SK-N-MC (cell line): ENCODE results near the gene SLC39A11.

ENCODE experiments used
- DNase-seq: peaks from one replicate; pipeline ENCODE4 v3.0.0-alpha.2; 2011; ENCODE audit warnings: low read depth, low spot score
- H3K27ac ChIP-seq: fragments of 200-600 bp; sonication (generic); 2 replicates; pipeline ENCODE4 v1.5.1; 2016; ENCODE audit warnings: mixed run types
- H3K36me3 ChIP-seq: fragments of 200-600 bp; sonication (generic); 2 replicates; pipeline ENCODE4 v1.6.1; 2017; ENCODE audit warnings: antibody characterized with exemption, low read length, mixed read lengths; ENCODE audit not compliant: insufficient read depth
- H3K4me3 ChIP-seq: fragments of 200-600 bp; sonication (generic); 2 replicates; pipeline ENCODE4 v1.5.1; 2016
- H3K9ac ChIP-seq: fragments of 200-600 bp; sonication (generic); 2 replicates; pipeline ENCODE4 v1.8.0; 2017; ENCODE audit warnings: mixed run types, mixed read lengths; ENCODE audit not compliant: insufficient read length
- H3K9me3 ChIP-seq: fragments of 200-600 bp; sonication (generic); 2 replicates; pipeline ENCODE4 v1.6.1; 2017; ENCODE audit warnings: low read depth, mild to moderate bottlenecking, antibody characterized with exemption, low read length, moderate library complexity, mixed read lengths
- EZH2 ChIP-seq: fragments of 200-600 bp; sonication (generic); IDR thresholded peaks from one replicate; pipeline ENCODE4 v1.6.1; 2017; ENCODE audit warnings: antibody characterized with exemption
- FOXP2 ChIP-seq: optimal IDR thresholded peaks from 2 replicates; pipeline ENCODE3; 2011; ENCODE audit warnings: mild to moderate bottlenecking, moderate library complexity; ENCODE audit not compliant: insufficient read depth; ENCODE audit errors: extremely low read length, control extremely low read depth
- POLR2AphosphoS5 ChIP-seq: IDR thresholded peaks from 2 replicates; pipeline ENCODE4 v1.6.1; 2012; ENCODE audit warnings: mild to moderate bottlenecking, low read depth, low read length, borderline replicate concordance

The SLC39A11 gene

GRCh38 chr17:72615627-72615991 is 476.9 kb downstream of the SLC39A11 start:
- TF ChIP-seq FOXP2 (no peak), POLR2AphosphoS5 (no peak), EZH2 (no peak)
- no peak overlapping the region for H3K27ac ChIP-seq
- no peaks in the 10 kb centered on the region for H3K36me3 ChIP-seq

GRCh38 chr17:72614871-72615626 is 477.4 kb downstream of the SLC39A11 start:
- Histone ChIP-seq H3K36me3 (no peaks in the 10 kb centered on the region), H3K27ac (no peak overlapping the region), H3K9ac (no peak overlapping the region), H3K9me3 (no peaks in the 10 kb centered on the region), H3K4me3 (no peak overlapping the region)
- TF ChIP-seq EZH2 (no peak), FOXP2 (no peak), POLR2AphosphoS5 (no peak)
- no peak for DNase-seq

More at GRCh38 chr17:72615627-72615991, 476.9 kb downstream of the SLC39A11 start:
- Histone ChIP-seq H3K9me3 (no peaks in the 10 kb centered on the region), H3K4me3 (no peak overlapping the region), H3K9ac (no peak overlapping the region)
- no peak for DNase-seq

GRCh38 chr17:72614476-72614870 is 478.0 kb downstream of the SLC39A11 start:
- DNase-seq, result no peak
- no peak overlapping the region for H3K4me3 ChIP-seq
- TF ChIP-seq EZH2 (no peak), POLR2AphosphoS5 (no peak), FOXP2 (no peak)
- no peaks in the 10 kb centered on the region for H3K36me3 ChIP-seq
- no peak overlapping the region for H3K27ac ChIP-seq
- H3K9me3 ChIP-seq, result no peaks in the 10 kb centered on the region
- no peak overlapping the region for H3K9ac ChIP-seq

- no peak for DNase-seq
- Histone ChIP-seq H3K4me3 (no peak overlapping the region), H3K27ac (no peak overlapping the region), H3K36me3 (no peaks in the 10 kb centered on the region), H3K9ac (no peak overlapping the region), H3K9me3 (no peaks in the 10 kb centered on the region)
- TF ChIP-seq POLR2AphosphoS5 (no peak), EZH2 (no peak), FOXP2 (no peak)
Measured at GRCh38 chr17:72613806-72614292, 478.6 kb downstream of the SLC39A11 start.

GRCh38 chr17:72613396-72613795 is 479.1 kb downstream of the SLC39A11 start:
- DNase-seq, result no peak
- H3K9me3 ChIP-seq, result no peaks in the 10 kb centered on the region
- no peak overlapping the region for H3K9ac ChIP-seq
- H3K4me3 ChIP-seq, result no peak overlapping the region
- H3K27ac ChIP-seq, result no peak overlapping the region
- H3K36me3 ChIP-seq, result no peaks in the 10 kb centered on the region
- no peak for TF ChIP-seq POLR2AphosphoS5
- TF ChIP-seq EZH2, result no peak
- no peak for TF ChIP-seq FOXP2

GRCh38 chr17:72611172-72611571 is 481.3 kb downstream of the SLC39A11 start:
- DNase-seq, result no peak
- TF ChIP-seq EZH2 (no peak), POLR2AphosphoS5 (no peak), FOXP2 (no peak)
- no peak overlapping the region for H3K27ac ChIP-seq

GRCh38 chr17:72609501-72609900 is 483.0 kb downstream of the SLC39A11 start:
- no peak for DNase-seq
- Histone ChIP-seq H3K27ac (no peak overlapping the region), H3K4me3 (no peak overlapping the region), H3K36me3 (no peaks in the 10 kb centered on the region), H3K9me3 (no peaks in the 10 kb centered on the region), H3K9ac (no peak overlapping the region)
- no peak for TF ChIP-seq FOXP2
- no peak for TF ChIP-seq EZH2
- no peak for TF ChIP-seq POLR2AphosphoS5

More at GRCh38 chr17:72611172-72611571, 481.3 kb downstream of the SLC39A11 start:
- no peak overlapping the region for H3K4me3 ChIP-seq
- H3K9ac ChIP-seq, result no peak overlapping the region
- H3K36me3 ChIP-seq, result no peaks in the 10 kb centered on the region
- H3K9me3 ChIP-seq, result no peaks in the 10 kb centered on the region

- Histone ChIP-seq H3K4me3 (no peak overlapping the region), H3K36me3 (no peaks in the 10 kb centered on the region), H3K27ac (no peak overlapping the region), H3K9me3 (no peaks in the 10 kb centered on the region), H3K9ac (no peak overlapping the region)
- DNase-seq, result no peak
- TF ChIP-seq POLR2AphosphoS5, result no peak
- no peak for TF ChIP-seq EZH2
- TF ChIP-seq FOXP2, result no peak
Measured at GRCh38 chr17:72608436-72608835, 484.1 kb downstream of the SLC39A11 start.

GRCh38 chr17:72606656-72607055 is 485.8 kb downstream of the SLC39A11 start:
- Histone ChIP-seq H3K36me3 (no peaks in the 10 kb centered on the region), H3K9me3 (no peaks in the 10 kb centered on the region), H3K27ac (no peak overlapping the region), H3K9ac (no peak overlapping the region), H3K4me3 (no peak overlapping the region)
- TF ChIP-seq EZH2 (no peak), POLR2AphosphoS5 (no peak), FOXP2 (no peak)
- no peak for DNase-seq
